NCI-H345 treated with DMSO at 0.1 percent for 48 hours (cell line): ENCODE results near the gene ZNF518B.
"Not testable (repeated sequence)": the region's sequence is repeated elsewhere in the genome, so short reads cannot be mapped to it uniquely, and the experiment has no call there.

ENCODE experiments used
- DNase-seq: peaks from one replicate; lab custom pipeline; 2025; ENCODE audit not compliant: unreplicated experiment; lab: John Stamatoyannopoulos, UW

ZNF518B gene

GRCh38 chr4:10456595-10457254 is 501 bp downstream of the ZNF518B start:
- no peak for DNase-seq

GRCh38 chr4:10456260-10456594 is 999 bp downstream of the ZNF518B start:
- DNase-seq = no peak

GRCh38 chr4:10455133-10455532 is 2.1 kb downstream of the ZNF518B start:
- DNase-seq = no peak

- DNase-seq = no peak
Measured at GRCh38 chr4:10454726-10455125, 2.5 kb downstream of the ZNF518B start.

GRCh38 chr4:10454121-10454520 is 3.1 kb downstream of the ZNF518B start:
- DNase-seq = no peak

- no peak for DNase-seq
Measured at GRCh38 chr4:10448991-10449390, 8.2 kb downstream of the ZNF518B start.

- no peak for DNase-seq
Measured at GRCh38 chr4:10442976-10443375, 14.2 kb downstream of the ZNF518B start.

GRCh38 chr4:10441512-10441911 is 15.7 kb downstream of the ZNF518B start:
- no peak for DNase-seq

GRCh38 chr4:10438924-10439323 is 18.3 kb downstream of the ZNF518B start:
- no peak for DNase-seq

- DNase-seq = no peak
Measured at GRCh38 chr4:10437735-10438134, 19.5 kb downstream of the ZNF518B start.

GRCh38 chr4:10427680-10428079 is 29.5 kb downstream of the ZNF518B start:
- not testable (repeated sequence) for DNase-seq

- DNase-seq = no peak
Measured at GRCh38 chr4:10421344-10422055, 35.7 kb downstream of the ZNF518B start.

GRCh38 chr4:10417740-10418139 is 39.5 kb downstream of the ZNF518B start:
- no peak for DNase-seq

GRCh38 chr4:10416441-10416840 is 40.8 kb downstream of the ZNF518B start:
- no peak for DNase-seq

GRCh38 chr4:10413177-10413576 is 44.0 kb downstream of the ZNF518B start:
- DNase-seq = no peak

GRCh38 chr4:10405672-10406071 is 51.6 kb downstream of the ZNF518B start:
- no peak for DNase-seq

- peak; percentile 8 for DNase-seq
Measured at GRCh38 chr4:10403633-10404445, 53.4 kb downstream of the ZNF518B start.

- no peak for DNase-seq
Measured at GRCh38 chr4:10395971-10396580, 61.1 kb downstream of the ZNF518B start.
